Natural killer cell (primary cell): ENCODE results near the gene PPP2R2C. TPM values are rescaled to one million over a fixed set of nuclear protein-coding genes. Genes with fewer than 3 reads are reported as not detected.

ENCODE experiments used
- ATAC-seq, 3 donors: fragments of 150-1000 bp in 2 of 3; fragments of 200-7000 bp in 1 of 3; cut with Tn5 transposase; 1 replicate in 1 of 3; 2 replicates in 2 of 3; pipeline ENCODE4 v1.10.0; 2021; ENCODE audit warnings: mild to moderate bottlenecking in 2 of 3, moderate library complexity in 2 of 3
- DNase-seq, 2 donors: peaks; one replicate each; pipeline versions ENCODE4 v3.0.0 to v3.0.0-alpha.2; 2013 to 2021; ENCODE audit warnings: mixed read lengths in 1 of 2
- H3K27ac ChIP-seq: one replicate; pipeline ENCODE4 v1.5.1; 2013; ENCODE audit warnings: mild to moderate bottlenecking, low read length
- H3K27me3 ChIP-seq: one replicate; pipeline ENCODE4 v1.6.1; 2013; ENCODE audit warnings: low read length; ENCODE audit not compliant: control insufficient read depth, insufficient read depth
- H3K36me3 ChIP-seq: one replicate; pipeline ENCODE4 v1.6.1; 2013; ENCODE audit warnings: low read length; ENCODE audit not compliant: control insufficient read depth, insufficient read depth
- H3K4me1 ChIP-seq: one replicate; pipeline ENCODE4 v1.6.1; 2013; ENCODE audit warnings: low read length; ENCODE audit not compliant: control insufficient read depth, insufficient read depth
- H3K4me3 ChIP-seq: one replicate; pipeline ENCODE4 v1.5.1; 2013; ENCODE audit warnings: low read length
- H3K9me3 ChIP-seq: one replicate; pipeline ENCODE4 v1.6.1; 2013; ENCODE audit warnings: low read length; ENCODE audit not compliant: control insufficient read depth, insufficient read depth
- H3K27ac Mint-ChIP-seq, 2 donors: one replicate each; pipeline ENCODE4 v1.8.0; 2022; ENCODE audit warnings: mild to moderate bottlenecking in 2 of 2, mixed read lengths in 2 of 2, moderate library complexity in 1 of 2
- H3K27me3 Mint-ChIP-seq, 2 donors: one replicate each; pipeline ENCODE4 v1.8.0; 2022; ENCODE audit warnings: low read depth in 2 of 2, mixed read lengths in 2 of 2
- H3K36me3 Mint-ChIP-seq: one replicate; pipeline ENCODE4 v1.8.0; 2022; ENCODE audit warnings: mixed read lengths
- H3K4me1 Mint-ChIP-seq, 2 donors: one replicate each; pipeline ENCODE4 v1.8.0; 2022; ENCODE audit warnings: mixed read lengths in 2 of 2
- H3K4me3 Mint-ChIP-seq: one replicate; pipeline ENCODE4 v1.8.0; 2022; ENCODE audit warnings: mild to moderate bottlenecking, moderate library complexity, mixed read lengths
- H3K9me3 Mint-ChIP-seq, 2 donors: one replicate each; pipeline ENCODE4 v1.8.0; 2022; ENCODE audit warnings: mixed read lengths in 2 of 2
- CTCF ChIP-seq: fragments of 200-600 bp; IDR thresholded peaks from one replicate; pipeline ENCODE4 v1.8.0; 2022; ENCODE audit warnings: antibody characterized with exemption
- WGBS: methylation state at CpG from one replicate; pipeline ENCODE4 v1.1.7; 2013; ENCODE audit warnings: missing lambda C conversion rate; ENCODE audit not compliant: insufficient coverage; 5-methylcytosine and 5-hydroxymethylcytosine counted together
- intact Hi-C: fragments of 100-400 bp; cut with micrococcal nuclease; formaldehyde crosslinking; loops from one replicate; pipeline ENCODE4 v1.14.2; 2022
- total RNA-seq, 4 donors: library from RNA; stranded (reverse); fragments of 120-200 nt in 1 of 4; gene quantifications; one replicate each; pipeline versions ENCODE4 v1.2.3 to v1.2.4, GENCODE V29; 2013 to 2022

The PPP2R2C gene
- total RNA-seq, 3 donors from 2014 or later (not counting 1 experiment from before 2014, with no cell fraction given): not detected

GRCh38 chr4:6391852-6392188, 80.6 kb downstream of the PPP2R2C start:
- DNase-seq: no peak
- H3K9me3 Mint-ChIP-seq: no peaks in the 10 kb centered on the region
- Histone ChIP-seq H3K9me3 (no peaks in the 10 kb centered on the region), H3K27me3 (no peaks in the 10 kb centered on the region), H3K4me3 (no peak overlapping the region), H3K36me3 (no peaks in the 10 kb centered on the region), H3K27ac (no peak overlapping the region), H3K4me1 (no peaks in the 10 kb centered on the region)
- H3K27me3 Mint-ChIP-seq: peaks cover 0 to 9% of the 10 kb centered on the region in 2 donors
- 66% methylated on average over 8 of the region's 9 CpGs for WGBS
- TF ChIP-seq CTCF: no peak
- intact Hi-C loops: no loop called here
- ATAC-seq: no peak
- no peaks in the 10 kb centered on the region for H3K36me3 Mint-ChIP-seq
- no peaks in the 10 kb centered on the region for H3K4me1 Mint-ChIP-seq
- no peak overlapping the region for H3K4me3 Mint-ChIP-seq
- H3K27ac Mint-ChIP-seq: no peak overlapping the region

- intact Hi-C loops: no loop called here
- 78% methylated on average over 15 of the region's 15 CpGs for WGBS
- ATAC-seq: no peak
- no peaks in the 10 kb centered on the region for H3K36me3 Mint-ChIP-seq
- no peaks in the 10 kb centered on the region for H3K4me1 Mint-ChIP-seq
- Histone ChIP-seq H3K9me3 (no peaks in the 10 kb centered on the region), H3K27ac (no peak overlapping the region), H3K4me1 (no peaks in the 10 kb centered on the region), H3K36me3 (no peaks in the 10 kb centered on the region), H3K4me3 (no peak overlapping the region), H3K27me3 (no peaks in the 10 kb centered on the region)
- H3K4me3 Mint-ChIP-seq: no peak overlapping the region
- no peak for TF ChIP-seq CTCF
- H3K9me3 Mint-ChIP-seq: no peaks in the 10 kb centered on the region
- H3K27me3 Mint-ChIP-seq: peaks cover 0 to 9% of the 10 kb centered on the region in 2 donors
- H3K27ac Mint-ChIP-seq: no peak overlapping the region
- no peak for DNase-seq
These were observed 81.1 kb downstream of the PPP2R2C start for GRCh38 chr4:6391186-6391851.

- intact Hi-C loops: no loop called here
- H3K27ac ChIP-seq: no peak overlapping the region
- Mint-ChIP-seq H3K4me1 (no peaks in the 10 kb centered on the region), H3K36me3 (no peaks in the 10 kb centered on the region), H3K27me3 (peaks cover 0 to 12% of the 10 kb centered on the region in 2 donors), H3K27ac (no peak overlapping the region), H3K9me3 (no peaks in the 10 kb centered on the region), H3K4me3 (no peak overlapping the region)
- no peaks in the 10 kb centered on the region for H3K4me1 ChIP-seq
- no peaks in the 10 kb centered on the region for H3K9me3 ChIP-seq
- 42% methylated on average over 18 of the region's 18 CpGs for WGBS
- TF ChIP-seq CTCF: no peak
- H3K27me3 ChIP-seq: no peaks in the 10 kb centered on the region
- DNase-seq: no peak
- no peak for ATAC-seq
- H3K4me3 ChIP-seq: no peak overlapping the region
- H3K36me3 ChIP-seq: no peaks in the 10 kb centered on the region
These were observed 82.1 kb downstream of the PPP2R2C start for GRCh38 chr4:6390356-6390755.
